Measurements from ENCODE around the gene MSI2. TPM values are rescaled to one million over a fixed set of nuclear protein-coding genes. Genes with fewer than 3 reads are reported as not detected.

Gene MSI2
- total RNA-seq, 1 donor from 2014 or later, result 140 TPM

- Mint-ChIP-seq H3K36me3 (ENCODE audit: low read depth) (peaks cover 7% of the 10 kb centered on the region), H3K27me3 (ENCODE audit: low read depth) (no peaks in the 10 kb centered on the region), H3K4me3 (no peak overlapping the region), H3K9me3 (no peaks in the 10 kb centered on the region), H3K27ac (ENCODE audit: unreplicated experiment) (no peak overlapping the region), H3K4me1 (peaks cover 34% of the 10 kb centered on the region)
- TF ChIP-seq, protein P1, sequence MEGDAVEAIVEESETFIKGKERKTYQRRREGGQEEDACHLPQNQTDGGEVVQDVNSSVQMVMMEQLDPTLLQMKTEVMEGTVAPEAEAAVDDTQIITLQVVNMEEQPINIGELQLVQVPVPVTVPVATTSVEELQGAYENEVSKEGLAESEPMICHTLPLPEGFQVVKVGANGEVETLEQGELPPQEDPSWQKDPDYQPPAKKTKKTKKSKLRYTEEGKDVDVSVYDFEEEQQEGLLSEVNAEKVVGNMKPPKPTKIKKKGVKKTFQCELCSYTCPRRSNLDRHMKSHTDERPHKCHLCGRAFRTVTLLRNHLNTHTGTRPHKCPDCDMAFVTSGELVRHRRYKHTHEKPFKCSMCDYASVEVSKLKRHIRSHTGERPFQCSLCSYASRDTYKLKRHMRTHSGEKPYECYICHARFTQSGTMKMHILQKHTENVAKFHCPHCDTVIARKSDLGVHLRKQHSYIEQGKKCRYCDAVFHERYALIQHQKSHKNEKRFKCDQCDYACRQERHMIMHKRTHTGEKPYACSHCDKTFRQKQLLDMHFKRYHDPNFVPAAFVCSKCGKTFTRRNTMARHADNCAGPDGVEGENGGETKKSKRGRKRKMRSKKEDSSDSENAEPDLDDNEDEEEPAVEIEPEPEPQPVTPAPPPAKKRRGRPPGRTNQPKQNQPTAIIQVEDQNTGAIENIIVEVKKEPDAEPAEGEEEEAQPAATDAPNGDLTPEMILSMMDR (conservative IDR thresholded peaks at IDR 0.05), result no peak
- DNase-seq (ENCODE audit: low read depth, low spot score), result no peak
Measured at GRCh38 chr17:57623620-57624019, 367.3 kb downstream of the MSI2 start.

GRCh38 chr17:57624386-57624785, 368.1 kb downstream of the MSI2 start:
- Mint-ChIP-seq H3K36me3 (ENCODE audit: low read depth) (peaks cover 7% of the 10 kb centered on the region), H3K4me1 (peaks cover 34% of the 10 kb centered on the region), H3K4me3 (no peak overlapping the region), H3K27ac (ENCODE audit: unreplicated experiment) (peak overlapping the region; percentile 75), H3K27me3 (ENCODE audit: low read depth) (no peaks in the 10 kb centered on the region), H3K9me3 (no peaks in the 10 kb centered on the region)
- TF ChIP-seq, protein P1 (conservative IDR thresholded peaks at IDR 0.05), result no peak
- no peak for DNase-seq (ENCODE audit: low read depth, low spot score)

DNA sequence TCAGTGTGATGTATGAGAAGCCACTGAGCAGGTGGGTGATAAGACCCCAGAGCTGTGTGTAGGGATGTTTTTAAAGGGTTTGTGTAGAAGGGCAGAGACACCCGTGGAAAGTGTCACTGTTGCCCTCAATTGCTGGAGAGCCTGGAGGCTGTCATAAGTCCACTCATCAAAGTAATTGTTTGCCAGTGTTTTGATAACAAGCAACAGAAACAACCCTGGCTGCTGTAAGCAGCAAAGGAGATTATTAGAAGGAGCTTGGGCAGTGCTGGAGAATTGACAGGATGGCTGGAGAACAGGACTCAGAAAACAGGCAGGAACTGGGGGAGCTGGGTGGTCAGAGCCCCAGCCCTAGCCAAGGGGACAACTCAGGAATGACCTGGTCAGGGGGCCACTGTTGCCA, 369.2 kb downstream of the MSI2 start:
- peaks cover 7% of the 10 kb centered on the region for H3K36me3 Mint-ChIP-seq (ENCODE audit: low read depth)
- no peak overlapping the region for H3K27ac Mint-ChIP-seq (ENCODE audit: unreplicated experiment)
- H3K4me1 Mint-ChIP-seq, result peaks cover 34% of the 10 kb centered on the region
- H3K4me3 Mint-ChIP-seq, result no peak overlapping the region
- no peaks in the 10 kb centered on the region for H3K27me3 Mint-ChIP-seq (ENCODE audit: low read depth)
- TF ChIP-seq, protein P1 (conservative IDR thresholded peaks at IDR 0.05), result no peak
- no peaks in the 10 kb centered on the region for H3K9me3 Mint-ChIP-seq
- DNase-seq (ENCODE audit: low read depth, low spot score), result no peak

- Mint-ChIP-seq H3K9me3 (no peaks in the 10 kb centered on the region), H3K36me3 (ENCODE audit: low read depth) (peaks cover 7% of the 10 kb centered on the region), H3K27me3 (ENCODE audit: low read depth) (no peaks in the 10 kb centered on the region), H3K27ac (ENCODE audit: unreplicated experiment) (peak overlapping the region; percentile 94), H3K4me1 (peaks cover 34% of the 10 kb centered on the region), H3K4me3 (no peak overlapping the region)
- TF ChIP-seq, protein P1 (conservative IDR thresholded peaks at IDR 0.05), result no peak
- DNase-seq (ENCODE audit: low read depth, low spot score), result no peak
Measured at GRCh38 chr17:57625957-57626356, 369.6 kb downstream of the MSI2 start.

DNA sequence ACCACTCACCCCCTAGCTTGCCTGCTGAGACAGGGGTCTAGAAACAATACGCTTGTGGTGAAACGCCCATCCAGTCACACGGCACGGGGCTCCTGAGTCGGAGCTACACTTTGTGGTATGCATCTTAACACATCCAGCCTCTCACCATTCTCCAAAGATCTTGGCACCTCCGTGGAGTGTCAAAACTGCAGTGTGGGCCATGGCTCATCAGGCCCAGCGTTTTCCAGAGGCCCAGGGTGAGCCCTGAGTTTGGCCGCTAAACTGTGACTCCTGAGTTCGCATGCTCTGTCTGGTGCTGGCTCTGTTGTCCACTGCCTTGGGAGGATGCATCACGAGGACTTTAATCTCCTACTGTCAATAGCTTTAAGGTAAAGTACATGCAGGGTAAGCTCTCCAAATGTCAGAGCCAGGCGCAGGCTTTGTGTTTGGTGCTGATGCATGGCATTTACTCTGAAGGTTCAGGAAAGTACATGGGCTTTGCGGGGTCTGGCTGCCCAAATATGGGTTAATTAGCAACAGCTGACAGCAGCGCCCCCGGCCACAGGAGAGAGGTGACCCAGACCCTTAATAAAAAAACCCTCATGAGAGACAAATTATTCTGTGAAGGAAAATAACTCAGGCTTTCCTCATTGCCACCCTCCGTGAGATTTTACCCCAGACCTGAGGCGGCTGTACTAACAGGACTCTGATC, 370.3 kb downstream of the MSI2 start:
- H3K9me3 Mint-ChIP-seq, result no peaks in the 10 kb centered on the region
- no peak for DNase-seq (ENCODE audit: low read depth, low spot score)
- H3K4me3 Mint-ChIP-seq, result peak overlapping the region; percentile 12
- H3K27me3 Mint-ChIP-seq (ENCODE audit: low read depth), result no peaks in the 10 kb centered on the region
- H3K4me1 Mint-ChIP-seq, result peaks cover 34% of the 10 kb centered on the region
- H3K36me3 Mint-ChIP-seq (ENCODE audit: low read depth), result peaks cover 5% of the 10 kb centered on the region
- TF ChIP-seq, protein P1 (conservative IDR thresholded peaks at IDR 0.05), result no peak
- peak overlapping the region; percentile 94 for H3K27ac Mint-ChIP-seq (ENCODE audit: unreplicated experiment)

Data from neural crest cell (in vitro differentiated cells).